Measurements from ENCODE around the gene HTR4. TPM values are rescaled to one million over a fixed set of nuclear protein-coding genes. Genes with fewer than 3 reads are reported as not detected.

Gene HTR4
- total RNA-seq, 5 donors from 2014 or later (not counting 1 experiment from before 2014, with no cell fraction given), result not detected

- H3K36me3 Mint-ChIP-seq, result no peaks in the 10 kb centered on the region
- POLR2A ChIA-PET, result interaction anchor here in 1 of 2 donors (0.6 kb wide), 1 partner anchor 993 kb away, joined by 8 read pairs; no protein-coding TSS in a partner anchor
- DNase-seq, result no peak
- H3K27me3 ChIP-seq (replicated peaks in 1 of 2; ENCODE audit: control insufficient read depth in 2 of 2, extremely low read depth in 1 of 2, insufficient read depth in 2 of 2, low read length in 1 of 2), result no peaks in the 10 kb centered on the region
- no peaks in the 10 kb centered on the region for H3K36me3 ChIP-seq (ENCODE audit: control insufficient read depth in 2 of 2, extremely low read depth in 1 of 2, insufficient read depth in 1 of 2, low read length in 1 of 2)
- H3K9me3 ChIP-seq, result no peaks in the 10 kb centered on the region
- H3K27me3 Mint-ChIP-seq, result peaks cover 11 to 40% of the 10 kb centered on the region in 2 donors
- H3K27ac Mint-ChIP-seq, result no peak overlapping the region
- H3K4me3 Mint-ChIP-seq, result no peak overlapping the region
- no peak for ATAC-seq (replicated peaks in 1 of 4)
- no peaks in the 10 kb centered on the region for H3K9me3 Mint-ChIP-seq
- WGBS (ENCODE audit: insufficient coverage), result no CpG with 5 or more reads among the region's 3 CpGs
- H3K4me1 ChIP-seq (ENCODE audit: control insufficient read depth in 1 of 2, extremely low read depth in 1 of 2, insufficient read depth in 2 of 2, low read length in 2 of 2), result no peaks in the 10 kb centered on the region
- CTCF ChIA-PET, result interaction anchor here in 1 of 2 donors (0.6 kb wide), 1 partner anchor 102 kb away, joined by 5 read pairs; no protein-coding TSS in a partner anchor
- no peak overlapping the region for H3K27ac ChIP-seq (ENCODE audit: low read length)
- no peak overlapping the region for H3K4me3 ChIP-seq (ENCODE audit: control insufficient read depth in 1 of 2, extremely low read depth in 1 of 2, low read length in 1 of 2)
- no peaks in the 10 kb centered on the region for H3K4me1 Mint-ChIP-seq
Observed at GRCh38 chr5:148561801-148562311, 92.5 kb downstream of the HTR4 start.

GRCh38 chr5:148559461-148559860, 94.9 kb downstream of the HTR4 start:
- CTCF ChIA-PET, result no interaction called here
- H3K36me3 ChIP-seq (ENCODE audit: control insufficient read depth in 2 of 2, extremely low read depth in 1 of 2, insufficient read depth in 1 of 2, low read length in 1 of 2), result no peaks in the 10 kb centered on the region
- Mint-ChIP-seq H3K4me1 (no peaks in the 10 kb centered on the region), H3K4me3 (no peak overlapping the region), H3K9me3 (no peaks in the 10 kb centered on the region), H3K36me3 (no peaks in the 10 kb centered on the region), H3K27me3 (peaks cover 11 to 38% of the 10 kb centered on the region in 2 donors), H3K27ac (no peak overlapping the region)
- H3K9me3 ChIP-seq, result no peaks in the 10 kb centered on the region
- ATAC-seq (replicated peaks in 1 of 4) (no peak), DNase-seq (no peak)
- no peaks in the 10 kb centered on the region for H3K27me3 ChIP-seq (replicated peaks in 1 of 2; ENCODE audit: control insufficient read depth in 2 of 2, extremely low read depth in 1 of 2, insufficient read depth in 2 of 2, low read length in 1 of 2)
- no peak overlapping the region for H3K4me3 ChIP-seq (ENCODE audit: control insufficient read depth in 1 of 2, extremely low read depth in 1 of 2, low read length in 1 of 2)
- WGBS (ENCODE audit: insufficient coverage), result 73% methylated on average over 3 of the region's 4 CpGs
- H3K4me1 ChIP-seq (ENCODE audit: control insufficient read depth in 1 of 2, extremely low read depth in 1 of 2, insufficient read depth in 2 of 2, low read length in 2 of 2), result no peaks in the 10 kb centered on the region
- POLR2A ChIA-PET, result no interaction called here
- H3K27ac ChIP-seq (ENCODE audit: low read length), result no peak overlapping the region

- H3K27me3 ChIP-seq (replicated peaks in 1 of 2; ENCODE audit: control insufficient read depth in 2 of 2, extremely low read depth in 1 of 2, insufficient read depth in 2 of 2, low read length in 1 of 2), result no peaks in the 10 kb centered on the region
- Mint-ChIP-seq H3K4me1 (no peaks in the 10 kb centered on the region), H3K27ac (no peak overlapping the region), H3K27me3 (peaks cover 11 to 33% of the 10 kb centered on the region in 2 donors), H3K4me3 (no peak overlapping the region), H3K9me3 (no peaks in the 10 kb centered on the region), H3K36me3 (no peaks in the 10 kb centered on the region)
- no peaks in the 10 kb centered on the region for H3K4me1 ChIP-seq (ENCODE audit: control insufficient read depth in 1 of 2, extremely low read depth in 1 of 2, insufficient read depth in 2 of 2, low read length in 2 of 2)
- no peaks in the 10 kb centered on the region for H3K36me3 ChIP-seq (ENCODE audit: control insufficient read depth in 2 of 2, extremely low read depth in 1 of 2, insufficient read depth in 1 of 2, low read length in 1 of 2)
- H3K4me3 ChIP-seq (ENCODE audit: control insufficient read depth in 1 of 2, extremely low read depth in 1 of 2, low read length in 1 of 2), result no peak overlapping the region
- no peak overlapping the region for H3K27ac ChIP-seq (ENCODE audit: low read length)
- DNase-seq (no peak), ATAC-seq (replicated peaks in 1 of 4) (no peak)
- POLR2A ChIA-PET, result no interaction called here
- no peaks in the 10 kb centered on the region for H3K9me3 ChIP-seq
- CTCF ChIA-PET, result no interaction called here
- no CpG with 5 or more reads among the region's 2 CpGs for WGBS (ENCODE audit: insufficient coverage)
Observed at GRCh38 chr5:148558892-148559291, 95.4 kb downstream of the HTR4 start.

GRCh38 chr5:148556835-148557234, 97.5 kb downstream of the HTR4 start:
- ChIA-PET CTCF (no interaction called here), POLR2A (no interaction called here)
- no peak overlapping the region for H3K4me3 Mint-ChIP-seq
- H3K27me3 Mint-ChIP-seq, result peaks cover 3 to 17% of the 10 kb centered on the region in 2 donors
- H3K4me1 Mint-ChIP-seq, result no peaks in the 10 kb centered on the region
- no peaks in the 10 kb centered on the region for H3K4me1 ChIP-seq (ENCODE audit: control insufficient read depth in 1 of 2, extremely low read depth in 1 of 2, insufficient read depth in 2 of 2, low read length in 2 of 2)
- H3K36me3 Mint-ChIP-seq, result no peaks in the 10 kb centered on the region
- no peaks in the 10 kb centered on the region for H3K27me3 ChIP-seq (replicated peaks in 1 of 2; ENCODE audit: control insufficient read depth in 2 of 2, extremely low read depth in 1 of 2, insufficient read depth in 2 of 2, low read length in 1 of 2)
- ATAC-seq (replicated peaks in 1 of 4), result no peak
- H3K27ac ChIP-seq (ENCODE audit: low read length), result no peak overlapping the region
- H3K9me3 ChIP-seq, result no peaks in the 10 kb centered on the region
- 65% methylated on average over 2 of the region's 2 CpGs for WGBS (ENCODE audit: insufficient coverage)
- H3K36me3 ChIP-seq (ENCODE audit: control insufficient read depth in 2 of 2, extremely low read depth in 1 of 2, insufficient read depth in 1 of 2, low read length in 1 of 2), result no peaks in the 10 kb centered on the region
- H3K4me3 ChIP-seq (ENCODE audit: control insufficient read depth in 1 of 2, extremely low read depth in 1 of 2, low read length in 1 of 2), result no peak overlapping the region
- no peak overlapping the region for H3K27ac Mint-ChIP-seq
- no peak for DNase-seq
- H3K9me3 Mint-ChIP-seq, result no peaks in the 10 kb centered on the region

GRCh38 chr5:148554621-148555020, 99.7 kb downstream of the HTR4 start:
- Histone ChIP-seq H3K27ac (ENCODE audit: low read length) (no peak overlapping the region), H3K9me3 (no peaks in the 10 kb centered on the region), H3K36me3 (ENCODE audit: control insufficient read depth in 2 of 2, extremely low read depth in 1 of 2, insufficient read depth in 1 of 2, low read length in 1 of 2) (no peaks in the 10 kb centered on the region), H3K27me3 (replicated peaks in 1 of 2; ENCODE audit: control insufficient read depth in 2 of 2, extremely low read depth in 1 of 2, insufficient read depth in 2 of 2, low read length in 1 of 2) (no peaks in the 10 kb centered on the region), H3K4me3 (ENCODE audit: control insufficient read depth in 1 of 2, extremely low read depth in 1 of 2, low read length in 1 of 2) (no peak overlapping the region), H3K4me1 (ENCODE audit: control insufficient read depth in 1 of 2, extremely low read depth in 1 of 2, insufficient read depth in 2 of 2, low read length in 2 of 2) (no peaks in the 10 kb centered on the region)
- no peaks in the 10 kb centered on the region for H3K36me3 Mint-ChIP-seq
- ATAC-seq (replicated peaks in 1 of 4) (no peak), DNase-seq (no peak)
- H3K27ac Mint-ChIP-seq, result no peak overlapping the region
- ChIA-PET POLR2A (no interaction called here), CTCF (no interaction called here)
- peaks cover 2 to 13% of the 10 kb centered on the region in 2 donors for H3K27me3 Mint-ChIP-seq
- H3K9me3 Mint-ChIP-seq, result no peaks in the 10 kb centered on the region
- no CpG with 5 or more reads among the region's 2 CpGs for WGBS (ENCODE audit: insufficient coverage)
- no peaks in the 10 kb centered on the region for H3K4me1 Mint-ChIP-seq
- no peak overlapping the region for H3K4me3 Mint-ChIP-seq

- no peak for ATAC-seq (replicated peaks in 1 of 4)
- no peaks in the 10 kb centered on the region for H3K36me3 ChIP-seq (ENCODE audit: control insufficient read depth in 2 of 2, extremely low read depth in 1 of 2, insufficient read depth in 1 of 2, low read length in 1 of 2)
- H3K4me1 ChIP-seq (ENCODE audit: control insufficient read depth in 1 of 2, extremely low read depth in 1 of 2, insufficient read depth in 2 of 2, low read length in 2 of 2), result no peaks in the 10 kb centered on the region
- Mint-ChIP-seq H3K36me3 (no peaks in the 10 kb centered on the region), H3K9me3 (peaks cover 0 to 7% (median 4%) of the 10 kb centered on the region in 3 donors), H3K27ac (no peak overlapping the region), H3K4me1 (no peaks in the 10 kb centered on the region), H3K4me3 (no peak overlapping the region), H3K27me3 (peaks cover 3 to 5% of the 10 kb centered on the region in 2 donors)
- no peak overlapping the region for H3K27ac ChIP-seq (ENCODE audit: low read length)
- WGBS (ENCODE audit: insufficient coverage), result 88% methylated on average over 1 of the region's 2 CpGs
- no peaks in the 10 kb centered on the region for H3K27me3 ChIP-seq (replicated peaks in 1 of 2; ENCODE audit: control insufficient read depth in 2 of 2, extremely low read depth in 1 of 2, insufficient read depth in 2 of 2, low read length in 1 of 2)
- POLR2A ChIA-PET, result no interaction called here
- CTCF ChIA-PET, result no interaction called here
- H3K9me3 ChIP-seq, result peaks cover 3% of the 10 kb centered on the region
- H3K4me3 ChIP-seq (ENCODE audit: control insufficient read depth in 1 of 2, extremely low read depth in 1 of 2, low read length in 1 of 2), result no peak overlapping the region
- no peak for DNase-seq
Observed at GRCh38 chr5:148543727-148544126, 110.6 kb downstream of the HTR4 start.

GRCh38 chr5:148542812-148543211, 111.5 kb downstream of the HTR4 start:
- CTCF ChIA-PET, result no interaction called here
- no peaks in the 10 kb centered on the region for H3K36me3 Mint-ChIP-seq
- POLR2A ChIA-PET, result no interaction called here
- no peak overlapping the region for H3K4me3 ChIP-seq (ENCODE audit: control insufficient read depth in 1 of 2, extremely low read depth in 1 of 2, low read length in 1 of 2)
- H3K27me3 ChIP-seq (replicated peaks in 1 of 2; ENCODE audit: control insufficient read depth in 2 of 2, extremely low read depth in 1 of 2, insufficient read depth in 2 of 2, low read length in 1 of 2), result no peaks in the 10 kb centered on the region
- H3K4me3 Mint-ChIP-seq, result no peak overlapping the region
- ATAC-seq (replicated peaks in 1 of 4), result no peak
- peaks cover 0 to 3% of the 10 kb centered on the region in 2 donors for H3K27me3 Mint-ChIP-seq
- no peaks in the 10 kb centered on the region for H3K4me1 Mint-ChIP-seq
- H3K27ac ChIP-seq (ENCODE audit: low read length), result no peak overlapping the region
- no peaks in the 10 kb centered on the region for H3K4me1 ChIP-seq (ENCODE audit: control insufficient read depth in 1 of 2, extremely low read depth in 1 of 2, insufficient read depth in 2 of 2, low read length in 2 of 2)
- DNase-seq, result no peak
- H3K27ac Mint-ChIP-seq, result no peak overlapping the region
- no CpG with 5 or more reads among the region's 1 CpG for WGBS (ENCODE audit: insufficient coverage)
- no peaks in the 10 kb centered on the region for H3K36me3 ChIP-seq (ENCODE audit: control insufficient read depth in 2 of 2, extremely low read depth in 1 of 2, insufficient read depth in 1 of 2, low read length in 1 of 2)
- peaks cover 0 to 7% (median 4%) of the 10 kb centered on the region in 3 donors for H3K9me3 Mint-ChIP-seq
- H3K9me3 ChIP-seq, result peaks cover 3% of the 10 kb centered on the region

Data from T-cell (primary cell).